Neural cell (in vitro differentiated cells): ENCODE data around the gene ALDH16A1.
A peak's percentile ranks its signal among the peaks of the same experiment; 100 is the strongest.

ENCODE experiments used
- CTCF ChIP-seq: fragments of 450-650 bp; IDR thresholded peaks from 2 replicates; pipeline ENCODE4 v1.5.1; 2014; ENCODE audit warnings: antibody characterized with exemption, mild to moderate bottlenecking, moderate library complexity; ENCODE audit not compliant: poor library complexity, severe bottlenecking
- EP300 ChIP-seq: fragments of 450-650 bp; conservative IDR thresholded peaks from 2 replicates; pipeline ENCODE4 v1.6.1; 2014; ENCODE audit warnings: antibody characterized with exemption, mild to moderate bottlenecking, moderate library complexity; ENCODE audit not compliant: poor library complexity, severe bottlenecking
- EZH2 ChIP-seq: fragments of 200-600, 300-800 bp; shearing (Covaris generic), sonication (generic); IDR thresholded peaks from 2 replicates; pipeline ENCODE4 v1.6.1; 2014; ENCODE audit warnings: antibody characterized with exemption, low read length, borderline replicate concordance, mild to moderate bottlenecking; ENCODE audit not compliant: insufficient read depth, poor library complexity, severe bottlenecking
- MXI1 ChIP-seq: fragments of 450-650 bp; conservative IDR thresholded peaks from 2 replicates; pipeline ENCODE4 v1.6.1; 2014; ENCODE audit warnings: antibody characterized with exemption, mild to moderate bottlenecking; ENCODE audit not compliant: poor library complexity, severe bottlenecking
- POLR2AphosphoS5 ChIP-seq: IDR thresholded peaks from 2 replicates; pipeline ENCODE4 v1.6.1; 2012
- RAD21 ChIP-seq: fragments of 450-650 bp; conservative IDR thresholded peaks from 2 replicates; pipeline ENCODE4 v1.6.1; 2014; ENCODE audit warnings: antibody characterized with exemption, mild to moderate bottlenecking, moderate library complexity
- REST ChIP-seq: IDR thresholded peaks from 2 replicates; pipeline ENCODE4 v1.6.1; 2012; ENCODE audit warnings: borderline replicate concordance
- SMC3 ChIP-seq: fragments of 450-650 bp; conservative IDR thresholded peaks from 2 replicates; pipeline ENCODE4 v1.6.1; 2014; ENCODE audit warnings: antibody characterized with exemption, mild to moderate bottlenecking, moderate library complexity; ENCODE audit not compliant: poor library complexity
- TAF1 ChIP-seq: IDR thresholded peaks from 2 replicates; pipeline ENCODE4 v1.6.1; 2012; ENCODE audit warnings: low read depth

GRCh38 chr19:49487277-49488045 lies 34.4 kb downstream of the ALDH16A1 start, which contains the start of gene RPL13A:
- TF ChIP-seq POLR2AphosphoS5 (peak; percentile 100), CTCF (peak; percentile 51), EP300 (peak; percentile 71), EZH2 (no peak), RAD21 (no peak), SMC3 (no peak), MXI1 (peak; percentile 85), REST (peak; percentile 98), TAF1 (peak; percentile 99)
